Endothelial cell of umbilical vein (primary cell): ENCODE measurements around the gene ADAMTS6. TPM values are rescaled to one million over a fixed set of nuclear protein-coding genes. Genes with fewer than 3 reads are reported as not detected.

ENCODE experiments used
- BruUV-seq: library from RNA; stranded (reverse); fragments of 400-500 nt; replicated peaks from 2 replicates; lab custom pipeline; 2021; lab: Mats Ljungman, UMichigan
- CTCF ChIA-PET: fragments of 300-600, 350-600 bp; sonication (Branson Sonifier 250); formaldehyde crosslinking; loops from one replicate; lab custom pipeline; 2021; ENCODE audit warnings: antibody characterized with exemption, inconsistent platforms; lab: Charles Lee
- POLR2A ChIA-PET: fragments of 300-600, 350-600 bp; sonication (Branson Sonifier 250); formaldehyde crosslinking; loops from one replicate; lab custom pipeline; 2021; ENCODE audit warnings: antibody characterized with exemption, inconsistent platforms; lab: Charles Lee
- DNase-seq: peaks from one replicate; pipeline ENCODE4 v3.0.0-alpha.2; 2011; ENCODE audit warnings: low read depth, low spot score
- FAIRE-seq: peaks from 2 replicates; lab custom pipeline; 2011; peaks lifted over from hg19 to GRCh38; lab: Jason Lieb, UNC
- H2AFZ ChIP-seq: 2 replicates; pipeline ENCODE4 v1.6.0; 2012; ENCODE audit warnings: low read depth, low read length, control low read depth, inconsistent platforms
- H3K27ac ChIP-seq: 2 replicates; pipeline ENCODE4 v1.5.1; 2011; ENCODE audit warnings: low read depth, mild to moderate bottlenecking, control low read depth, low read length, moderate library complexity; ENCODE audit not compliant: insufficient read depth
- H3K27me3 ChIP-seq, 2 experiments: 2 replicates each; pipeline versions ENCODE4 v1.6.0 to v1.6.1; 2011; ENCODE audit warnings: low read length in 2 of 2, mixed read lengths in 1 of 2; ENCODE audit not compliant: control insufficient read depth in 2 of 2, insufficient read depth in 2 of 2
- H3K36me3 ChIP-seq, 2 experiments: 2 replicates in 1 of 2; 3 replicates in 1 of 2; pipeline ENCODE4 v1.5.1; 2011; ENCODE audit warnings: low read length in 2 of 2, mild to moderate bottlenecking in 1 of 2, moderate library complexity in 1 of 2; ENCODE audit not compliant: control insufficient read depth in 2 of 2, insufficient read depth in 2 of 2; ENCODE audit errors: extremely low read depth in 1 of 2
- H3K4me1 ChIP-seq: 3 replicates; pipeline ENCODE4 v1.5.1; 2011; ENCODE audit warnings: mild to moderate bottlenecking, low read length; ENCODE audit not compliant: control insufficient read depth, insufficient read depth; ENCODE audit errors: extremely low read depth
- H3K4me2 ChIP-seq: 2 replicates; pipeline ENCODE4 v1.6.1; 2011; ENCODE audit warnings: low read length, control low read depth, mixed read lengths; ENCODE audit not compliant: insufficient read depth
- H3K4me3 ChIP-seq, 3 experiments: fragments of 200-600 bp in 1 of 3; sonication (generic), shearing (Covaris generic) in 1 of 3; replicated peaks in 1 of 3; 2 replicates each; pipeline ENCODE4 v1.5.1; 2011 to 2016; ENCODE audit warnings: control low read depth in 3 of 3, low read length in 3 of 3, mild to moderate bottlenecking in 2 of 3, inconsistent platforms in 1 of 3, low read depth in 1 of 3, moderate library complexity in 1 of 3; ENCODE audit not compliant: insufficient read depth in 1 of 3
- H3K79me2 ChIP-seq: 2 replicates; pipeline ENCODE4 v1.6.0; 2012; ENCODE audit warnings: low read length, inconsistent platforms; ENCODE audit not compliant: control insufficient read depth, insufficient read depth
- H3K9ac ChIP-seq: replicated peaks from 2 replicates; pipeline ENCODE3; 2011; ENCODE audit warnings: low read length, control low read depth; ENCODE audit not compliant: insufficient read depth; ENCODE audit errors: extremely low read depth
- H3K9me1 ChIP-seq: replicated peaks from 3 replicates; pipeline ENCODE4 v1.6.0; 2011; ENCODE audit warnings: mild to moderate bottlenecking, low read length; ENCODE audit not compliant: control insufficient read depth, insufficient read depth; ENCODE audit errors: extremely low read depth
- H3K9me3 ChIP-seq: replicated peaks from 2 replicates; pipeline ENCODE4 v1.5.1; 2012; ENCODE audit warnings: low read length, inconsistent platforms; ENCODE audit not compliant: control insufficient read depth, insufficient read depth
- H4K20me1 ChIP-seq: replicated peaks from 2 replicates; pipeline ENCODE3; 2011; ENCODE audit warnings: mild to moderate bottlenecking, low read length; ENCODE audit not compliant: control insufficient read depth, insufficient read depth; ENCODE audit errors: extremely low read depth
- EZH2 ChIP-seq: IDR thresholded peaks from 2 replicates; pipeline ENCODE4 v1.6.1; 2012; ENCODE audit warnings: borderline replicate concordance, low read depth, mild to moderate bottlenecking, moderate library complexity, low read length, inconsistent platforms; ENCODE audit not compliant: severe bottlenecking
- FOS ChIP-seq: IDR thresholded peaks from 2 replicates; pipeline ENCODE4 v1.6.1; 2011; ENCODE audit warnings: mild to moderate bottlenecking, low read length, moderate library complexity, borderline replicate concordance; ENCODE audit not compliant: insufficient read depth
- GATA2 ChIP-seq: IDR thresholded peaks from 2 replicates; pipeline ENCODE4 v1.7.0; 2011; ENCODE audit warnings: low read depth, mild to moderate bottlenecking, moderate library complexity, mixed read lengths, low read length; ENCODE audit not compliant: insufficient read length, insufficient read depth
- JUN ChIP-seq: IDR thresholded peaks from 2 replicates; pipeline ENCODE4 v1.6.1; 2011; ENCODE audit warnings: borderline replicate concordance, low read depth; ENCODE audit not compliant: insufficient read length, insufficient read depth
- MYC ChIP-seq: IDR thresholded peaks from one replicate; pipeline ENCODE4 v1.6.1; 2011; ENCODE audit warnings: mild to moderate bottlenecking, low read depth, low read length
- POLR2A ChIP-seq: IDR thresholded peaks from 2 replicates; pipeline ENCODE4 v1.6.1; 2012; ENCODE audit warnings: low read depth, mild to moderate bottlenecking, control low read depth, low read length
- dilution Hi-C: fragments of 300-500 bp; cut with MboI; formaldehyde crosslinking; loops from one replicate; pipeline ENCODE4 v1.15.0; 2019; ENCODE audit warnings: low sequenced_read_pairs; ENCODE audit not compliant: extremely low pct_ligation_motif_present
- intact Hi-C: fragments of 100-400 bp; cut with micrococcal nuclease; formaldehyde crosslinking; loops from one replicate; pipeline ENCODE4 v1.10.0; 2022
- polyA plus RNA-seq, 4 experiments: library from polyadenylated mRNA; depleted of rRNA in 3 of 4; stranded (reverse) in 3 of 4; unstranded in 1 of 4; fragments of >200 nt; gene quantifications; 2 replicates each; pipeline versions ENCODE4 v1.2.1 to v1.2.3, GENCODE V29; 2011 to 2012; ENCODE audit warnings: missing spikeins in 1 of 4
- total RNA-seq: library from RNA; stranded (reverse); gene quantifications from 2 replicates; pipeline ENCODE4 v1.2.3, GENCODE V29; 2021
- TF ChIP-seq, protein P1 (sequence below): IDR thresholded peaks from 2 replicates; pipeline ENCODE4 v1.6.1; 2011; ENCODE audit not compliant: insufficient read depth, insufficient read length
- TF ChIP-seq, protein P2 (sequence below), 2 donors: IDR thresholded peaks; 1 replicate in 1 of 2; 2 replicates in 1 of 2; pipeline ENCODE4 v1.5.1; 2011; ENCODE audit warnings: low read length in 2 of 2, mild to moderate bottlenecking in 2 of 2, moderate library complexity in 2 of 2, control low read depth in 1 of 2, inconsistent platforms in 1 of 2, low read depth in 1 of 2; ENCODE audit not compliant: insufficient read depth in 1 of 2; ENCODE audit errors: extremely low read depth in 1 of 2

The ADAMTS6 gene
- total and polyA plus RNA-seq, 2 donors (not counting 3 experiments of a cell fraction or from before 2014, with no cell fraction given): 20.4 to 43.4 TPM

DNA sequence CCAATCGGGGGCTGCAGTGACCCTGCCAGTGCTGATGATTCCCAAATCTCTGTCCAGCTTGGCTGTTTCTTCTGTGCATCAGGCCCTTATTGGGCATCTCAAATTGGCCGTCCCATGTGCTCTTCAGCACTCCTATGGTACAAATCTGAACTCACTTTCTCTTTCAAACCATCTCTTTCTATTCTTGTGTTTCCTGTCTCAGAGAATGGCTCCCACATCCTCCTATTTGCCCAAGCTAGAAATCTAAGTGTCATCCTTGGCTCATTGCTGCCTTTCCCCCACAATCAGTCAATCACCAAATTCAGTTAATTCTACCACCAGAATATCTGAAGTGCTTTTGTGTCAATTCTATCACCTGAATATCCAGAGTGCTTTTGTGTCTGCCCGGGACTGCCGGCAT, 376.4 kb downstream of the ADAMTS6 start:
- intact Hi-C loops (no loop called here), dilution Hi-C loops (no loop called here)
- no peaks in the 10 kb centered on the region for H3K9me1 ChIP-seq
- ChIA-PET POLR2A (no interaction called here), CTCF (interaction anchor here (7.8 kb wide), 1 partner anchor 376 kb away, joined by 106 read pairs; the partner anchor contains the start of gene ADAMTS6)
- no peak overlapping the region for H3K4me3 ChIP-seq
- no peak for FAIRE-seq
- H3K27me3 ChIP-seq: no peaks in the 10 kb centered on the region
- no peaks in the 10 kb centered on the region for H3K36me3 ChIP-seq
- H3K9me3 ChIP-seq: no peaks in the 10 kb centered on the region
- H3K27ac ChIP-seq: no peak overlapping the region
- no peak overlapping the region for H2AFZ ChIP-seq
- peaks cover 13% of the 10 kb centered on the region for H3K4me1 ChIP-seq
- DNase-seq: no peak
- H3K79me2 ChIP-seq: no peaks in the 10 kb centered on the region
- H4K20me1 ChIP-seq: no peaks in the 10 kb centered on the region
- BruUV-seq: no TSS peak
- H3K9ac ChIP-seq: no peak overlapping the region
- H3K4me2 ChIP-seq: no peak overlapping the region
- TF ChIP-seq GATA2 (no peak), MYC (no peak), FOS (no peak), POLR2A (no peak), EZH2 (no peak), JUN (no peak)
- TF ChIP-seq, protein P1, sequence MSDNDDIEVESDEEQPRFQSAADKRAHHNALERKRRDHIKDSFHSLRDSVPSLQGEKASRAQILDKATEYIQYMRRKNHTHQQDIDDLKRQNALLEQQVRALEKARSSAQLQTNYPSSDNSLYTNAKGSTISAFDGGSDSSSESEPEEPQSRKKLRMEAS: no peak
- TF ChIP-seq, protein P2, sequence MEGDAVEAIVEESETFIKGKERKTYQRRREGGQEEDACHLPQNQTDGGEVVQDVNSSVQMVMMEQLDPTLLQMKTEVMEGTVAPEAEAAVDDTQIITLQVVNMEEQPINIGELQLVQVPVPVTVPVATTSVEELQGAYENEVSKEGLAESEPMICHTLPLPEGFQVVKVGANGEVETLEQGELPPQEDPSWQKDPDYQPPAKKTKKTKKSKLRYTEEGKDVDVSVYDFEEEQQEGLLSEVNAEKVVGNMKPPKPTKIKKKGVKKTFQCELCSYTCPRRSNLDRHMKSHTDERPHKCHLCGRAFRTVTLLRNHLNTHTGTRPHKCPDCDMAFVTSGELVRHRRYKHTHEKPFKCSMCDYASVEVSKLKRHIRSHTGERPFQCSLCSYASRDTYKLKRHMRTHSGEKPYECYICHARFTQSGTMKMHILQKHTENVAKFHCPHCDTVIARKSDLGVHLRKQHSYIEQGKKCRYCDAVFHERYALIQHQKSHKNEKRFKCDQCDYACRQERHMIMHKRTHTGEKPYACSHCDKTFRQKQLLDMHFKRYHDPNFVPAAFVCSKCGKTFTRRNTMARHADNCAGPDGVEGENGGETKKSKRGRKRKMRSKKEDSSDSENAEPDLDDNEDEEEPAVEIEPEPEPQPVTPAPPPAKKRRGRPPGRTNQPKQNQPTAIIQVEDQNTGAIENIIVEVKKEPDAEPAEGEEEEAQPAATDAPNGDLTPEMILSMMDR (IDR thresholded peaks at IDR 0.05; ENCODE audit: extremely low read depth in 1 of 2, insufficient read depth in 1 of 2, low read depth in 1 of 2, low read length in 2 of 2): no peak
